Measurements from ENCODE around the gene CGAS. TPM values are rescaled to one million over a fixed set of nuclear protein-coding genes. Genes with fewer than 3 reads are reported as not detected.
A peak's percentile ranks its signal among the peaks of the same experiment; 100 is the strongest.
"Not testable (repeated sequence)": the region's sequence is repeated elsewhere in the genome, so short reads cannot be mapped to it uniquely, and the experiment has no call there.

Gene CGAS
- total RNA-seq, result 3.4 and 7.7 TPM in 2 replicates

DNA sequence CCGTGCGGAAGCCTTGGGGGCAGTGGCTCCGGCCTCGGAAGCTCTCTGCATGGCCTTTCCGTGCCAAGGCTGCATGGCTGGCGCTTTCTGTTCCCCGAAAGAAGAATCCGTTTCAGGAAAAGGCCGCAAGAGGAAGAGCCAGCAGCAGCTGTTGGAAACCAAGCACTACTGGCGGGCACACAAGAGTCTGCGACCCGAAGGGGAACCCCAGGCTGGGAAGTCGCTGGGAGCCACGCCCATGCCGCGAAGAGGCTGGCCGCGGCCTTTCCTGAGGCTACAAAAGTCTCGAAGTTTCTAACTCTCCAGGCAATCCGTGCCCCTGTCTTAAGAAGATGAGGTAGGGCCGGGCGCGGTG is at the start of gene CGAS:
Gene CGAS (minus strand): TSS at position 191 of the 355 bp plus-strand sequence. CDS start 116 bp downstream, at position 75.
- no peak for DNase-seq (ENCODE audit: extremely low read depth, low read depth, low spot score)

DNA sequence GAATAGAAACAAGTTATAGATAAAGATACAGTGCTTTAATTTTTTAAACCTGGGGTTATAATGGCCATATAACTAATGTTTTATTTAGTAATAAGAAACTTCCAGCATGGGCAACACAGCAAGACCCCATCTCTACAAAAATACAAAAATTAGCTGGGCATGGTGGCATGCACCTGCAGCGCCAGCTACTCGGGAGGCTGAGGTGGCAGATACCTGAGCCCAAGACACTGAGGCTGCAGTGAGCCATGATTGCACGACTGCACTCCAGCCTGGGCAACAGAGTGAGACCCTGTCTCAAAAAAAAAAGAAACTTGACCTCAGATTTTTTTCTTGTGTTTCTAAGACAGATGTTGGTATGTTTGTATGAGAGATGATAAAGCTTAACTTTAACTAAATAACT is 45.8 kb upstream of the CGAS start:
- no peak for DNase-seq (ENCODE audit: extremely low read depth, low read depth, low spot score)

DNA sequence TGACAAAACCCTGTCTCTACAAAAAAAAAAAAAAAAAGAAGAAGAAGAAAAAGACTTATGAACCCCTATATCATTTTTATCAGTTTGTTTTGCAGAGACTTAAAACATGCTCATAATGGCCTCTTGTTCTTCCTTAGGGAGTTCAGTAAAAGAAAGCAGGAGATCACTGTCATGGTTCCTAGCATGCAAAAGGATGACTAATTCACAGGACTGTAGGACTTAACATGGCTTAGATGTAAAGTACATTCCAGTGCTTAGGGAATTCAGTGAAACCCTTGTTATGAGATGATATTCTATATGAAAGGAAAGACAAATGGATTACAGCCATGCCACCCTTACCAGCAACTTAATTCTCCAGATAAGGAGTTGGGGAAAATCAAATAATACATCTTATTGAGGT is 39.3 kb upstream of the CGAS start:
- DNase-seq (ENCODE audit: extremely low read depth, low read depth, low spot score), result no peak

DNA sequence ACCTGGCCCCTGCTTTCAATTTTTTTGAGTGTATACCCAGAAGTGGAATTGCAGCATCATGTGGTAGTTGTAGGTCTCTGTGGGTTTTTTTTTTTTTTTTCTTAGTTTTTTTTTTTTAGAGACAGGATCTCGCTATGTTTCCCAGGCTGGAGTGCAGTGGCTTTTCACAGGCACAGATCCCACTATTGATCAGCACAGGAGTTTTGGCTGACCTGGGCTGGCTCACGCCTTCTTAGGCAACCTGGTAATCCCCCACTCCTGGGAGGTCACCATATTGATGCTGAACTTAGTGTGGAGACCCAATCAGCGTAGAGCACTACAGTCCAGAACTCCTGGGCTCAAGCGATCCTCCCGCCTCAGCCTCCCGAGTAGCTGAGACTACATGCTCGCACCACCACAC is 35.4 kb upstream of the CGAS start:
- DNase-seq (ENCODE audit: extremely low read depth, low read depth, low spot score), result no peak

DNA sequence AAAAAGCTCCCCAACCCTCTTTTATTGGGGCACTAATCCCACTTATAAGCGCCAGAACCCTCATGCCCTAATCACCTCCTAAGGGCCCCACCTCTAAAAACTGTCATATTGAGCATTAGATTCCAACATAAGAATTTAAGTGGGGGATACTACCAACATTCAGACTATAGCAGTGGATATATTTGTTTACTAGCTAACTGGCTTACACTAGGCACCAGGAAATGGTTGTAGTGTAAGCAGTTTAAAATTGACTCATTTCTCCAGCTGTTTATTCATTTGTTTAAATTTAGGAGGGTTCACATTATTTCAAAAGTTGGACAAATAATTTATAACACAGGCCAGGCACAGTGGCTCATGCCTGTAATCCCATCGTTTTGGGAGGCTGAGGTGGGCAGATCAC is 32.3 kb upstream of the CGAS start:
- no peak for DNase-seq (ENCODE audit: extremely low read depth, low read depth, low spot score)

DNA sequence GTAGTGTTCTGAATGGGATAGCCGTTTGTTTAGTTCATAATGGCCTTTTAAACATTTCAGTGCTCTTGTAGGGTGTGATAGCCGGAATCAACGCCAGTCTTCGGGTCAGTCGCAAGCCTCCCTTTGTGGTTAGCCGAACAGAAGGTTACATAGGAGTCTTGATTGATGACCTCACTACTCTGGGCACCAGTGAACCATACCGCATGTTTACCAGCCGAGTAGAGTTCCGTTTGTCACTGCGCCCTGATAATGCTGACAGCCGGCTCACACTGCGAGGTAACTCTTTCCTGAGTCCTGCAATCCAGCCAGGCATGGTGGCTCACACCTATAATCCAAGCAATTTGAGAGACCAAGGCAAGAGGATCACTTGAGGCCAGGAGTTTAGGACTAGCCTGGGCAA is 29.9 kb upstream of the CGAS start:
- no peak for DNase-seq (ENCODE audit: extremely low read depth, low read depth, low spot score)

DNA sequence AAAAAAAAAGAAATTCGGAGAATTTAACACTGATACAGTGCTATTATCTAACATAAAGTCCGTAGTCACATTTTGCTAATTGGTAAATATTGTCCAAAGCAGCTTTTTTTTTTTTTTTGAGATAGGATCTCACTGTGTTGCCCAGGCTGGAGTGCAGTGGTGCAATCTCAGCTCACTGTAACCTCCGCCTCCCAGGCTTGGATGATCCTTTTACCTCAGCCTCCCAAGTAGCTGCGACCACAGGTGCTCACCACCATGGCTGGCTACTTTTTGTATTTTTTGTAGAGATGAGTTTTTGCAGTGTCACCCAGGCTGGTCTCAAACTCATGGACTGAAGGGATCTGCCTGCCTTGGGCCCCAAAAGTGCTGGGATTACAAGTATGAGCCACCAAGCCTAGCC is 25.3 kb upstream of the CGAS start:
- DNase-seq (ENCODE audit: extremely low read depth, low read depth, low spot score), result no peak

DNA sequence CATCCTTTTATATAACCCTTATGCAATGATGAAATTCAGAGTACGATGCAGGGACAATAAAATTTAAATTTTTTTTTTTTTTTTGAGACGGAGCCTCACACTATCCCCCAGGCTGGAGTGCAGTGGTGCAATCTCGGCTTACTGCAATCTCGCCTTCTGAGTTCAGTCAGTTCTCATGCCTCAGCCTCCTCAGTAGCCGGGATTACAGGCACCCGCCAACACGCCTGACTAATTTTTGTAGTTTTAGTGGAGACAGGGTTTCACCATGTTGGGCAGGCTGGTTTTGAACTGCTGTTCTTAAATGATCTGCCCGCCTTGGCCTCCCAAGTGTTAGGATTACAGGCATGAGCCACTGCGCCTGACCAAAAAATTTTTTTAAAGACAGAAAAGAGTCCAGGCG is 24.6 kb upstream of the CGAS start:
- DNase-seq (ENCODE audit: extremely low read depth, low read depth, low spot score), result no peak

DNA sequence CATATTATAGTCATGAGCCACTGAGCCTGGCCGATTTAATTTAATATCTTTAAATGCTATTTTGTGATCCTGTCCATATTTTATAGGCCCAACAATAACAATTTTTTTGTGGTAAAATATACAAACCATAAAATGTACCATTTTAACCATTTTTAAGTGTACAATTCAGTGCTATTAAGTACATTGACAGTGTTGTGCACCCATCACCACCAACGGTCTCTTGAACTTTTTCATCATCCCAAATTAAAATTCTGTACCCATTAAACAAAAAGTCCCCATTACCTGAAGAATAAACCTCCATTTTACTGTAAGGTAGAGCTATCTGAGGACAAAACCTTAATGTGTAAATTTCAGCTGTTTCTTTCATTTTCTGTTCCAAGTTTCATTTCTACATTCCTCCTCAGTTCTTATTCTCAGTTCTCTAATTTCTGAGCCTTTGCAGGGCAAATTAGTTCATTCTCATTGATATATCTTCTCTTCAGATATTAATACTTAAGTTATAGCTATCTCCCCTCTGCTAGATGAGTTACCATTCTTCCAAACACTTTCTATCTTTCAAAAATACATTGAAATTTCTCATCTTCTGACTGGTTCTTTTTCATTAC is 19.7 kb upstream of the CGAS start:
- DNase-seq (ENCODE audit: extremely low read depth, low read depth, low spot score), result no peak

DNA sequence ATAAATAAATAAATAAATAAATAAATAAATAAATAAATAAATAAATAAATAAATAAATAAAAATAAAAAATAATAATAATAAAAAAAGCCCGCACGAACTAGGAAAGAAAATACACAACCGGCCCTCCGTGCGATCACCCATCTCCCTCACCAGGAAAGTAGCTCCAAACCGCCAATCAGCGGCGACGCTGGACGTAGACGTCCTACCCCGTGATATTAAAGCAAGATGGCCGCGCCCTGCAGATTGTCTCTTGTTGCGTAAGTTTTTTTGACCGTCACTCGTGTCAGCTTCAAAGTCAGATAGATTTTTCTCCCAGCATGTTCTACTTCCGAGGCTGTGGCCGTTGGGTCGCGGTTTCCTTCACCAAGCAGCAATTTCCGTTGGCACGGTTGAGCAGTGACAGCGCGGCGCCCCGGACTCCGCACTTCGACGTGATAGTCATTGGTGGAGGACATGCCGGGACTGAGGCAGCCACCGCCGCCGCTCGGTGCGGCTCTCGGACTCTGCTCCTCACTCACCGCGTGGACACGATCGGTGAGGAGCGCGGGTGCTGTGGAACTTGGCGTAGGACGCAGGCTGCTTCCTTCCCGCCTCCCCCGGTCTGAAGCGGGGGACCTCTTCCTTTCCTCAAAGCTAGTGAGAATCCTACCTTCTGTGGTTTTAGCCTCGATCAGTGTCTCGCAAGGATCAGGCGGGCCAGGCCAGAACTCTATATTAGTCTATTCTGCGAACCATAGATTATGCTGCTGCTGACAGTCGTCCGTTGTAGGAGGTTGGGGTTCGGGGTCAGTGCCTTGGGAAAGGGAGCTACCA is 9.6 kb upstream of the CGAS start, which contains the start of gene MTO1:
Gene MTO1 (plus strand): TSS at position 201 of the 814 bp plus-strand sequence. CDS start 118 bp downstream, at position 319.
- DNase-seq (ENCODE audit: extremely low read depth, low read depth, low spot score), result peak; percentile 61

DNA sequence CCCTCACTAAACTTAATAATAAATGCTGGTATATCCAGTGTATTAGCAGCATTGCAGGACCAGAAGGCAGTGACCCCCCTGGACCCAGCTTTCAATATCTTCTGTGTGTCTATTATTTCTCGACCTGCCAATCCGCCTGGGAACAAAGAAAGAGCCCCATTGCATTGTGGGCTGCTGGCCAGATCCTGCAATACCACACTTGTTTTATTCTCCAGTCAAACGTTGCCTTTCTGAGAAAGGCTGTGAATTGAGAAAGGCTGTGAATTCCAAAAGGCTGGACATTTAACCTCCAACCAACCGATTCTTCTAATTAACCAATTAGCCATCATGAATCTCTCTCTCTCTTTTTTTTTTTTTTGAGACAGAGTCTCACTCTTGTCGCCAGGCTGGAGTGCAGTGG is 8.0 kb upstream of the CGAS start:
- no peak for DNase-seq (ENCODE audit: extremely low read depth, low read depth, low spot score)

DNA sequence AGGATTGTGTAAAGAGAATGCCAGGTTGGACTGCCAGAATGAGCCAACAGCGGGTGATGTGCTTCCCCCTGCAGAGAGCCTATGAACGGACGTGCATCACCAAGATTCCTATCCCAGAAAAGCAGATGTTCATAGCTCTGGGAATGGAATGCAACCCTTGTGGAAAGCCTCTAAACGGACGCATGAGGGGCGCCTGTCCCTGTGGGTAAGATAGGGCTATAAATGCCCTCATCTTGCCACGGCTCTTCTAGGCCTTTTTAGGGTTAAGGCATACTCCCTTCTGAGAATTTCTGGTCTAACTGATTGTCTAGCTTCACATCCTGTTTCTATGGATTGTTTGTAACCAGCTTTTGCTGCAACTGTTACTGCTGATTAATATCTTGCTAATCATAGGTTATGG is 7.4 kb upstream of the CGAS start:
- DNase-seq (ENCODE audit: extremely low read depth, low read depth, low spot score), result not testable (repeated sequence)

DNA sequence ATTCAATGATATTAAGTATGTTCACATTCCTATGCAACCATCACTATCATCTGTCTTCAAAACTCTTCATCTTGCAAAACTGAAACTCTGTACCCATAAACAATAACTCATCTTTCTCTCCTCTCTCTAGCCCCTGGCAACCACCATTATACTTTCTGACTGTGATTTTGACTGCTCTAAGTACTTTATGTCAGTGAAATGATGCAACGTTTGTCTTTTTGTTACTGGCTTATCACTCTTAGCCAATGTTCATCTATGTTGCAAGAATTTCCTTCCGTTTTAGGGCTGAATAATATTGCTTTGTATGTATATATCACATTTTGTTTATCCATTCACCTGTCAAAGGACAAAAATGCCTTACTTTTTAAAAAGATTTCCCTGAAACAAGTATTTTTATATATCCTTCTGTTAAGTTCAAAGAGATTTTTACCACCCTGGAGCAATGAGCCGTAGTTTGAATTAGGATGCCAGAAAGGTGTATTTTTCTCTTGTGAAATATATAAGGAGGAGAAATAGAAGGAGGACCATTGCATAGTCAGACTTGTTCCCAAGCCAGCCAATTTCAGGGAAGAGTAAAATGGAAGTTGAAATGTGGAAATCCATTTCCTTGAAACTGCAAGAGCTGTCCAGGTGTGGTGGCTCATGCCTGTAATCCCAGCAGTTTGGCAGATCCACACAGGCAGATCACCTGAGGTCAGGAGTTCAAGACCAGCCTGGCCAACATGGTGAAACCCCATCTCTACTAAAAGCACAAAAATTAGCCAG is 4.0 kb upstream of the CGAS start:
- DNase-seq (ENCODE audit: extremely low read depth, low read depth, low spot score), result no peak

DNA sequence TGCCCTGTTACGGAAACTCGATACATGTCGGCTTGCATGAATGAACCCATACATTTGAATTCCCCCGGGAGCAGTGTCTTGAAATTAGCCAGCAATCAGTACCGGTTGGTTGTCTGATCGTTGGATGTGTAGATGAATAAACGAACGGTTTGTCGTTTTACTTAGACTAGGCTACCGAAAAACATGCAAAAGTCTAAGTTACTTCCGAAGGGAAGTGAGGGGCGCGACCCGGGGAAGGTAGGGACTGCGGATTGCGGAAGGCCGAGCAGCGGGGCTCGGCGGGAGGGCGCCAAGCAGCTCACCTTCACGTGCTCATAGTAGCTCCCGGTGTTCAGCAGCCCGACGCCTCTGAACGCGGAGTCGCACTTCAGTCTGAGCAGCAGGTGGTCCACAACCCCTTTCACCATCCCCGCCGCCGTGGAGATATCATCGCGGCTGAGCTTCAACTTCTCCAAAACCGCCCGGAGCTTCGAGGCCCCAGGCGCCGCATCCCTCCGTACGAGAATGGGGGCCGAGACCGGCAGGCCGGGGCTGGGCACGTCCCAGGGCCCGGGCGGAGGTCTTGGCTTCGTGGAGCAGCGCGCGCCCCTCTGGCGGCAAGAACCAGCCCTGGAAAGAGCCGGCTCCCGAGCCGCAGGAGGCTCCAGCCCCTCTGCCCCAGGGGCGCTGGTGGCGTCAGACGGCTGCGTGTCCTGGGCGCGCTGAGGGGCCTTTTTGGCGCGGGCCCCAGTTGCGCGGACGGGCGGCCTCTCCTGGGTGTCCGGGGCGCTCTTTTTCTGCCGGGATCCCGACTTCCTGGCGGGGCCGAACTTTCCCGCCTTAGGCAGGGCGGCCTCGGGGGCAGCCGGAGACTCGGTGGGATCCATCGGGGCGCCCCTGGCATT is 632 bp downstream of the CGAS start:
- DNase-seq (ENCODE audit: extremely low read depth, low read depth, low spot score), result no peak

DNA sequence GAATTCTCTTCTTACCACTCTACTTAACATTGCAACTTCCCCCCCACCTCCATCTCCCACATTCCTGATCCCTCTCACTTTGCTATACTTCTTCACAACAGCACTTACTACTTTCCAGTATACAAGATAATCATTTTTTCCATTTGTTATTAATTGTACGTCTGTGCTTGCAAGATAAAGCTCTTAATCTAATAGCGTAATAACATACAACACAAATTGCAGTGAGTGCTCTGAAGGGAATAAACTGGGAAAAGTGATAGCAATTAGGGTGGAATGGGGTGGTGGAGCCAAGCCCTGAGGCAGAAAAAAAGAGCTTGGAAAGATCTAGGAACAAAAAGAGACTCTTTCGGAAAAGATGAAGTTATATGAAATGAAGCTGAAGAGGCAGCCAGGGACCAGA is 8.5 kb downstream of the CGAS start:
- no peak for DNase-seq (ENCODE audit: extremely low read depth, low read depth, low spot score)

DNA sequence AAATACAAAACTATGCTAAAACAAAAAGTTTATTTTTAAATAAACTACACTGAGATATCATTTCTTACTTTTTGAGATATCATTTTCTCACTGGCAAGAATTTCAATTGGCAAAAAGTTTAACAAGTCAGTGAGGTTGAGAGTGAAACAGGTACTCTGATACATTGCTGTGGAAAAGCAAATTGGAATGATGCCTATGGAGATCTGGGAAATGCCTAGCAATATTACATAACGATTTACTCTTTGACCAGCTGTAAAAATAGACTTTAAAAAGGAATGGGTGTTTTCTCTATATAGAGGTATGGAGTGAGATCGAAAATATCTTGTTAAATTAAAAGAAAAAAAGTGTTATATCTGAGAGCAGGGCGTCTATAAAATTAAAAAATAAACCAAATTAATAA is 16.9 kb downstream of the CGAS start:
- no peak for DNase-seq (ENCODE audit: extremely low read depth, low read depth, low spot score)

DNA sequence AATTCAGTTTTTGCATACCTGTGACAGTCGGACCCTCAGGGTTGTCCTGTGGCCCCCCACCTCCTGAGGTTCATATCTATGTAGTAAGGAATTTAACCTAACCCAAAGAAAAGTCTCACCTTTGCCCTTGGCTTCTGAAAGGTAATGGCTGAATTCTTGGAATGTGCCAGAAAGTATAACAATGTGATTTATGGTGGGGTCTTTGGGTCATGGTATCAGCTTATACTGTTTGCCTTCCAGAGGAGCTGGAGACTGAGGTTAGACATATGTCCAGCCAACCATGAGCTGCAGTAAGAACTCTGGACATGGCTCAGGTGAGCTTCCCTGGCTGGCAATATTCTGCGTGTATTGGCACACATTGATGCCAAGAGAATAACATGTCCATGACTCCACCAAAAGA is 30.6 kb downstream of the CGAS start:
- no peak for DNase-seq (ENCODE audit: extremely low read depth, low read depth, low spot score)

DNA sequence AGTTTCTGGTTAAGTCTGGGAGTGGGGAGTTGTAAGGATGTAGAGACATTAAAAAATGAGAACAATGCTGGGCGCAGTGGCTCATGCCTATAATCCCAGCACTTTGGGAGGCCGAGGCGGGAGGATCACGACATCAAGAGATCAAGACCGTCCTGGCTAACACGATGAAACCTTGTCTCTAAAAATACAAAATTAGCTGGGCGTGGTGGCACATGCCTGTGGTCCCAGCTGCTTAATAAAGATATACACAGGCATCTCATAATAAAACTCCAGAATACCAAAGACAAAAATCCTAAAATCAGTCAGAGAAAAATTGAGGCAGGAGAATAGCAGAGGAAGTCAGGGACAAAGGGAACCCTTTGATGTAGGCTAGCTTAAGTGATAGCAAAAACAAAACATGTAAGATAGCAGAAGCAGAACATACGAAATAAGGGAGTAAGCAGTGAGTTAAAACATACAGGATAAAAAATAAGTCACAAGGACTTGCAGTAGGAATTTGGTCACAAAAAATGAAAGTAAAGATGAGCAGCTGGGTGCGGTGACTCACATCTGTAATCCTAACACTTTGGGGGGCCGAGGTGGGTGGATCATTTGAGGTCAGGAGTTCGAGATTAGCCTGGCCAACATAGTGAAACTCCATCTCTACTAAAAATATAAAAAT is 33.9 kb downstream of the CGAS start:
- no peak for DNase-seq (ENCODE audit: extremely low read depth, low read depth, low spot score)

DNA sequence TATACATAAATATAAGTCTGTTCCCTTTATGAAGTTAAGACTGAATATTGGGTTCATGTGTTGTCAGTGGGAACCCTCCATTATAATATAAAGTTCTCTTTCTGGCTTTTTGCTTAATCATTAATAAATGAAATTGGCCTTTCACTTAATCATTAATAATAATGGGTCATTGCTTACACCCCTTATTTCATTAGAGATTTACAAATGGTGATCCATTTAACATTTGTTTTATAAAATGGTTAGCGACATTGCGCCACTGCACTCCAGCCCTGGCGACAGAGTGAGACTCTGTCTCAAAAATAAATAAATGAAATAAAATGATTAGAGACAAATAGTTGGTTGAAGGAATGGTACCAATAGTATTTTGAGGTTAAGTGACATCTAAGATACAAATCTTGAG is 39.0 kb downstream of the CGAS start:
- no peak for DNase-seq (ENCODE audit: extremely low read depth, low read depth, low spot score)

DNA sequence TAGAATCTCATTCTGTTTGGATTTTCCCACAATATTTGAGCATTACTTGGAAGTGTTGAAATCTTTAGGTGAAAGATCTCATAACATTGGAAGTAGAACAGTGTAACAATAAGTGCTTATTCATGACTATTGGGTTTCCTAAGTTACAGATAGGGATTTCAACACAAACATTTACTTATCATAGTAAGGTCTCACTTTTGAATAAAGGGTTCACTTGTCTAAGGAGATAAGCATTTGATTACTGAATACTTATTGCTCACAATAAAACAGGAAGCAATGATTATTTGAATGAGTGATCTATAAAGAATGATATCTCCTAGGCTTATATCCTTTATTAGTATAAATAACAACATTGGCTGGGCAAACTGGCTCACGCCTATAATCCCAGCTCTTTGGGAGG is 42.7 kb downstream of the CGAS start:
- DNase-seq (ENCODE audit: extremely low read depth, low read depth, low spot score), result no peak

Measured in glomerular endothelial cell (primary cell).